Kidney (tissue), 14 donors: ENCODE data around the gene SF3B2. TPM values are rescaled to one million over a fixed set of nuclear protein-coding genes. Genes with fewer than 3 reads are reported as not detected.

Experiments
- DNase-seq, 5 donors: peaks; one replicate each; pipeline ENCODE4 v3.0.0-alpha.2; 2013 to 2020
- FAIRE-seq: peaks from 2 replicates; lab custom pipeline; 2012; peaks lifted over from hg19 to GRCh38; lab: Jason Lieb, UNC
- H3K27ac ChIP-seq, 2 donors: one replicate each; pipeline ENCODE4 v1.7.0; 2013; ENCODE audit warnings: low read depth in 2 of 2, low read length in 2 of 2, inconsistent platforms in 1 of 2
- H3K27me3 ChIP-seq: one replicate; pipeline ENCODE4 v1.7.1; 2013; ENCODE audit warnings: low read length, inconsistent platforms; ENCODE audit not compliant: control insufficient read depth, insufficient read depth
- H3K36me3 ChIP-seq, 3 donors: one replicate each; pipeline versions ENCODE4 v1.7.0 to v1.7.1; 2013; ENCODE audit warnings: low read length in 3 of 3, control low read depth in 1 of 3, inconsistent platforms in 1 of 3; ENCODE audit not compliant: insufficient read depth in 3 of 3, control insufficient read depth in 2 of 3
- H3K4me1 ChIP-seq, 3 donors: one replicate each; pipeline versions ENCODE4 v1.7.0 to v1.7.1; 2013; ENCODE audit warnings: low read length in 3 of 3, inconsistent platforms in 1 of 3, low read depth in 1 of 3; ENCODE audit not compliant: control insufficient read depth in 2 of 3, insufficient read depth in 2 of 3
- H3K4me3 ChIP-seq, 3 donors: one replicate each; pipeline versions ENCODE4 v1.7.0 to v1.8.1; 2013; ENCODE audit warnings: low read length in 3 of 3, control low read depth in 1 of 3, inconsistent platforms in 1 of 3
- H3K9ac ChIP-seq, 3 donors: one replicate each; pipeline versions ENCODE4 v1.7.0 to v1.7.1; 2013; ENCODE audit warnings: low read length in 3 of 3, control low read depth in 1 of 3, inconsistent platforms in 1 of 3
- H3K9me3 ChIP-seq, 3 donors: one replicate each; pipeline versions ENCODE4 v1.7.0 to v1.7.1; 2013; ENCODE audit warnings: low read length in 3 of 3, control low read depth in 1 of 3, inconsistent platforms in 1 of 3; ENCODE audit not compliant: control insufficient read depth in 2 of 3, insufficient read depth in 1 of 3
- CTCF ChIP-seq: IDR thresholded peaks from 3 replicates; pipeline ENCODE4 v1.5.1; 2012; ENCODE audit warnings: mild to moderate bottlenecking, moderate library complexity, borderline replicate concordance; ENCODE audit not compliant: insufficient read depth; ENCODE audit errors: extremely low read depth
- intact Hi-C: fragments of 100-400 bp; cut with DNase I; formaldehyde crosslinking; loops from one replicate; pipeline ENCODE4 v1.11.1; 2022
- polyA plus RNA-seq: library from polyadenylated mRNA; stranded (reverse); fragments of 350-450 nt; fragmentation: Illumina TruSeq; extraction: RNeasy Lipid Tissue Mini Kit (QIAGEN cat#74804); gene quantifications from one replicate; pipeline ENCODE4 v1.2.3, GENCODE V29; 2014; ENCODE audit warnings: low read depth, low replicate concordance; ENCODE audit not compliant: insufficient read depth
- total RNA-seq: library from RNA; stranded (reverse); fragmentation: NEBNext Ultra II Directional; extraction: Animal tissue kit (Norgen Biotek cat#: 25700); gene quantifications from one replicate; pipeline ENCODE4 v1.2.1, GENCODE V29; 2021
- donor health status: control.
- donor health status: control.
- donor health status: control.
- donor health status: control.
- donor health status: control.
- donor health status: DM: yes; HTN: yes; CAD: no.
- donor health status: Normal renal cell carcinoma (clear cell type).

The SF3B2 gene
- total and polyA plus RNA-seq, 2 donors from 2014 or later, result 114 to 172 TPM

DNA sequence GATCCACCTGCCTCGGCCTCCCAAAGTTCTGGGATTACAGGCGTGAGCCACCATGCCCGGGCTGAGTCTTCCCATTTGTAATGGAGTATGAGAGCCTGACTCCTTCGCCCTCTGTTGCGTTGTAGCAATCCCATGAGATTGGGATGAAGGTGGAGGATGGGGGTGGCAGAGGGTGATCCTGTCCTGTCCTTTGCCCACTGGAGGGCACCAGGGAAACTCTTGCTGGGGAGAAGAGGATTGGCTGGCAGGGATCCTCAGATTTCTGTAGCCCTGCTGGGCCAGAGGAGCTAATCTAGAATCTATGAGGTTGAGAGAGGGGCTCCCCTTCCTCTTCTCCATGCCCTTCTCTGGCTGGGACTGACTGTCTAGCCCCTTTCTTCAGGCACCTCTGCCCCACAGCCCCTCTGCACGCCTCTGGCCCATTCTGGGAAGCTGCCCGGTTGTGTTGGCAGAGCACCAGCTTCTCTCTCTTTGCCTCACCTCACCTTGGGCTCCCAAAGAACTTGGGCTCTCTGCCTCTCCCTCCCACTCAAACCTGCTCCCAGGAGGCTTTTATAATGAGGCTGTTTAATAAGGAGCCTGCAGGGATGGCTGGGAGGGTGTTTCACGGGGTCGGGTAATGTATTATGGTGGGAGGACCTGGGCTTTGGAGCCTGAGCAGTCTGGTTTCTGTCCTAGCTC, 16.4 kb upstream of the SF3B2 start:
- Histone ChIP-seq H3K9me3 (no peaks in the 10 kb centered on the region), H3K36me3 (no peaks in the 10 kb centered on the region), H3K9ac (no peak overlapping the region), H3K4me1 (no peaks in the 10 kb centered on the region), H3K27ac (no peak overlapping the region), H3K27me3 (no peaks in the 10 kb centered on the region), H3K4me3 (no peak overlapping the region)
- DNase-seq, result no peak
- intact Hi-C loops, result no loop called here
- no peak for FAIRE-seq
- TF ChIP-seq CTCF, result no peak

DNA sequence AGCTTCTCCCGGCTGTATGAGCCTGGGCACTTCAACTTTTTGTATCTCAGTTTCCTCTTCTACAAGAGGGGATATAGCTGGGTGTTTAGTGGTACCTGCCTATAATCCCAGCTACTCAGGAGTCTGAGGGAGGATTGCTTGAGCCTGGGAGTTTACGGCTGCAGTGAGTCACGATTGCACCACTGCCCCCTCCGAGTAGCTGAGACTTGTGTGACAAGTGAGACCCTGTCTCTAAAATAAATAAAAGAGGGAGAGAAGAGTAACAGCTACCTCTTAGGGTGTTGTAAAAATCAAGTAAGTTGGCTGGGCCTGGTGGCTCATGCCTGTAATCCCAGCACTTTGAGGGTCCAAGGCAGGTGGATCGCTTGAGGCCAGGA, 15.8 kb upstream of the SF3B2 start:
- Histone ChIP-seq H3K4me3 (no peak overlapping the region), H3K36me3 (no peaks in the 10 kb centered on the region), H3K9me3 (no peaks in the 10 kb centered on the region), H3K4me1 (no peaks in the 10 kb centered on the region), H3K27me3 (no peaks in the 10 kb centered on the region), H3K27ac (no peak overlapping the region), H3K9ac (no peak overlapping the region)
- DNase-seq (no peak), FAIRE-seq (no peak)
- TF ChIP-seq CTCF, result no peak
- intact Hi-C loops, result no loop called here

- FAIRE-seq (no peak), DNase-seq (no peak)
- H3K9ac ChIP-seq, result no peak overlapping the region
- intact Hi-C loops, result no loop called here
- no peaks in the 10 kb centered on the region for H3K4me1 ChIP-seq
- no peaks in the 10 kb centered on the region for H3K27me3 ChIP-seq
- TF ChIP-seq CTCF, result no peak
- no peak overlapping the region for H3K27ac ChIP-seq
- no peak overlapping the region for H3K4me3 ChIP-seq
- no peaks in the 10 kb centered on the region for H3K36me3 ChIP-seq
- no peaks in the 10 kb centered on the region for H3K9me3 ChIP-seq
Measured at GRCh38 chr11:66037327-66037726, 14.8 kb upstream of the SF3B2 start.

- no peak for TF ChIP-seq CTCF
- no peak overlapping the region for H3K9ac ChIP-seq
- DNase-seq, result no peak
Measured at GRCh38 chr11:66039765-66040164, 12.4 kb upstream of the SF3B2 start.

More at GRCh38 chr11:66039765-66040164, 12.4 kb upstream of the SF3B2 start:
- H3K36me3 ChIP-seq, result no peaks in the 10 kb centered on the region
- H3K9me3 ChIP-seq, result no peaks in the 10 kb centered on the region
- H3K27me3 ChIP-seq, result no peaks in the 10 kb centered on the region
- FAIRE-seq, result no peak
- H3K4me1 ChIP-seq, result peaks cover 0 to 1% (median 0%) of the 10 kb centered on the region in 3 donors
- H3K27ac ChIP-seq, result no peak overlapping the region
- intact Hi-C loops, result no loop called here
- no peak overlapping the region for H3K4me3 ChIP-seq
